IPS-11a (cell line): ENCODE data around the gene MAN2B1.
"Not testable (repeated sequence)": the region's sequence is repeated elsewhere in the genome, so short reads cannot be mapped to it uniquely, and the experiment has no call there.

Experiments used
- H3K4me3 ChIP-seq: one replicate; pipeline ENCODE4 v1.5.1; 2013; ENCODE audit warnings: low read depth, low read length, control low read depth

Gene MAN2B1

GRCh38 chr19:12666265-12667048, at the start of gene MAN2B1, which contains the start of gene WDR83:
Gene MAN2B1, minus strand, starts transcription at chr19:12666742. Its CDS starts 41 bp downstream, at chr19:12666701.
Gene WDR83, plus strand, starts transcription at chr19:12666807. Its CDS starts 2,984 bp downstream, at chr19:12669791.
- peak within 1 kb of the TSS; percentile 71 for H3K4me3 ChIP-seq

DNA sequence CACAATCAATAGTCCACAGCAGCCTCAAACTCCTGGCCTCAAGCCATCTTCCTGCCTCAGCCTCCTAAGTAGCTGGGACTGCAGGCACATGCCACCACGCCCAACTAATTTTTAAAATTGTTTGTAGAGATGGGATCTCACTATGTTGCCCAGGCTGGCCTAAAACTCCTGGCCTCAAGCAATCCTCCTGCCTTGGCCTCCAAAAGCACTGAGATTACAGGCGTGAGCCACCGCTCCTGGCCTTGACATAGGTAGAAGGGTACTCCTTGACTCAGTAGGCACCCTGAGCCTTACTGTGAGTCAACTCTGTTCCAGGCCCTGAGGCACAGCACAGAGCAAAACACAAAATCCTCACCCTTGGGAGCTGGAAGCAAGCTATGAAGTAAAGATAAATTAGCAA, 49.4 kb upstream of the MAN2B1 start:
- no peak overlapping the region for H3K4me3 ChIP-seq

GRCh38 chr19:12715102-12715501, 48.6 kb upstream of the MAN2B1 start:
- no peak overlapping the region for H3K4me3 ChIP-seq

GRCh38 chr19:12713304-12713703, 46.8 kb upstream of the MAN2B1 start:
- not testable (repeated sequence) for H3K4me3 ChIP-seq

- not testable (repeated sequence) for H3K4me3 ChIP-seq
These were observed 45.5 kb upstream of the MAN2B1 start for GRCh38 chr19:12712077-12712476.

- no peak overlapping the region for H3K4me3 ChIP-seq
These were observed 44.6 kb upstream of the MAN2B1 start for GRCh38 chr19:12711187-12711586.

GRCh38 chr19:12708641-12709040, 42.1 kb upstream of the MAN2B1 start:
- no peak overlapping the region for H3K4me3 ChIP-seq

GRCh38 chr19:12706332-12706718, 39.8 kb upstream of the MAN2B1 start:
- no peak overlapping the region for H3K4me3 ChIP-seq

DNA sequence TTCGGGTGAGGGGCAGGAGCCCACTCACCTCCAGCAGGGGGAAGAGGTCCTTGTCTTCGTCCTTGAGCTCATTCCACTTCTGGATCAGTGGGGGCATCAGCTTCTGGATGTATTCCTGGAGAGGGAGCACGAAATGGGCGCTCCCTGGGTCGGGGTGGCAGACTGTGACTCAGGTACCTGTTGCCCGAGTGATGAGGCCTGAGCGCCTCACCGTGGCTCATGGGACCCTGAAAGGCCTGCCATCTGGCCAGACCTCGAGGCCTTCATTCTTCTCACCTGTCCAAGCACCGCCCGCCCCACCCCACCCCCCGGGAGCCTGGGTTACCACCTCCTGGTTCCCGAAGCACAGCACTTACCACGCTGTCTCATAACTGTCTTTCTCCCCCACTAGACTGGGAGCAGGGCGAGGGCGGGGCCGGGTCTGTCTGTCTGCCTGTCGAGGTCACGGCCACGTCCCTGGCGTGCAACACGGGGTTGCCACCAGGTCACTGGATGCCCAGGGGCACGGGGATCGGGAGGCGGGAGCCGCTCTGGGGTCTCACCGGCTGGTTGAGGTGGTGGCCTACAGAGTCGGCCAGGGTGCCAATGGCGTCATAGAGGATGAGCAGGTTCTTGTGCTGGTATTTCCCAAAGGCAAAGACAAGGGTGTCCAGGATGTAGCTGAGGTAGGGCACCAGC, 39.3 kb upstream of the MAN2B1 start:
- no peak overlapping the region for H3K4me3 ChIP-seq

GRCh38 chr19:12705169-12705568, 38.6 kb upstream of the MAN2B1 start:
- H3K4me3 ChIP-seq, result no peak overlapping the region

- H3K4me3 ChIP-seq, result no peak overlapping the region
These were observed 36.5 kb upstream of the MAN2B1 start for GRCh38 chr19:12703046-12703445.

DNA sequence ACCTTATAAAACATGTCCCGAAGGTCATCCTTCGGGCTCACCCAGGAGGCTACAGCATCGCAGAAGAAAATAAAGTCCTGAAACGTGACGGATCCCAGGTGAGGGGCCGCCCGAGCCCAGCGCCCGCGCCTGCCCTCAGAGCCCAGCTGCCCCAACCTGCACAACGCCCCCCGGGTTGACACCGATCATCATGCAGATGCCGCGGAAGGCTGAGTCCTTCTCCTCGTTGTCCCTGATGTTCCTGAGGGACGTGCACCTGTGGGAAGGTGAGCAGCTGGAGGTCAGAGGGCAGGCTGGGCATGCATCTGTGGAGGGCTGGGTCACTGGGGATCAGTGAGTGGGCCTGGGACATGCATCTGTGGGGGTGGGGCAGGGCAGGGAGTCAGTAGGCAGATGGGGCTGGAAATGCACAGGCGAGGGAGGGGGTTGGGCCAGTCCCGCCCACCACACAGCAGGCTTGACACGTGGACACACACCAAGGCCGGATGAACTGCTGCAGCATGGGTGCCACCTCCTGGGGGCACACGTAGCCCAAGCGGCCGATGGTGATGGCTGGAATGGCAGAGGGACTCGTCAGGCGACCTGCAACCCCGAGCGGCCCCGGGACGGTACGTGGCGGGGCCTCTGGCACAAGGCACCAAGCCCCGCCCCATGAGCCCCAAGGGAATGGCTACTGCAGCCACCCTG, 35.2 kb upstream of the MAN2B1 start:
- no peak overlapping the region for H3K4me3 ChIP-seq

DNA sequence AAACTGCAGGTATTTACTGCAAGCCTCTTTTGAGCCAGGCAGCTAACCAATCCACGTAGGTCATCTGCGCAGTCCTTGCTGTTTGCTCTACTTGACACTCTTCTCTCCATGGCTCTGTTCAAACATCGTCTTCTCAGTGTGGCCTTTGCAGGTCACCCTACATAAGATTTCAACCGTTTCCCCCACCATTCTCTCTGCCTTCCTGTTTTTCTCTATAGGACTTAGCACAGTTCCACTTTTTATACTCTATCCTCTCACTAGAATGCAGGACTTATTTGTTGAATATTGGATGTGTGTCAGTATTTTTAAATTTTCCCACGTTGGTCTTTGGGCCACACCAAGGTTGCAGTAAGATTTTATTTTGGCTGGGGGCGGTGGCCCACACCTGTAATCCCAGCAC, 31.6 kb upstream of the MAN2B1 start:
- H3K4me3 ChIP-seq, result no peak overlapping the region

DNA sequence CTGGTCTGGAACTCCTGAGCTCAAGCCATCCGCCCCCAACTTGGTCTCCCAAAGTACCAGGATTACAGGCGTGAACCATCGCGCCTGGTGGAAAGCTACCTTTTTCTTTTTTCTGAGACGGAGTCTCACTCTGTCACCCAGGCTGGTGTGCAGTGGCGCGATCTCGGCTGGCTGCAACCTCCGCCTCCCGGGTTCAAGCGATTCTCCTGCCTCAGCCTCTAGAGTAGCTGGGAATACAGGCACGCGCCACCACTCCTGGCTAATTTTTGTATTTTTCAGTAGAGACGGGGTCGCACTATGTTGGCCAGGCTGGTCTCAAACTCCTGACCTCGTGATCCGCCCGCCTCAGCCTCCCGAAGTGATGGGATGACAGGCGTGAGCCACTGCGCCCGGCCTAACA, 30.9 kb upstream of the MAN2B1 start:
- not testable (repeated sequence) for H3K4me3 ChIP-seq

DNA sequence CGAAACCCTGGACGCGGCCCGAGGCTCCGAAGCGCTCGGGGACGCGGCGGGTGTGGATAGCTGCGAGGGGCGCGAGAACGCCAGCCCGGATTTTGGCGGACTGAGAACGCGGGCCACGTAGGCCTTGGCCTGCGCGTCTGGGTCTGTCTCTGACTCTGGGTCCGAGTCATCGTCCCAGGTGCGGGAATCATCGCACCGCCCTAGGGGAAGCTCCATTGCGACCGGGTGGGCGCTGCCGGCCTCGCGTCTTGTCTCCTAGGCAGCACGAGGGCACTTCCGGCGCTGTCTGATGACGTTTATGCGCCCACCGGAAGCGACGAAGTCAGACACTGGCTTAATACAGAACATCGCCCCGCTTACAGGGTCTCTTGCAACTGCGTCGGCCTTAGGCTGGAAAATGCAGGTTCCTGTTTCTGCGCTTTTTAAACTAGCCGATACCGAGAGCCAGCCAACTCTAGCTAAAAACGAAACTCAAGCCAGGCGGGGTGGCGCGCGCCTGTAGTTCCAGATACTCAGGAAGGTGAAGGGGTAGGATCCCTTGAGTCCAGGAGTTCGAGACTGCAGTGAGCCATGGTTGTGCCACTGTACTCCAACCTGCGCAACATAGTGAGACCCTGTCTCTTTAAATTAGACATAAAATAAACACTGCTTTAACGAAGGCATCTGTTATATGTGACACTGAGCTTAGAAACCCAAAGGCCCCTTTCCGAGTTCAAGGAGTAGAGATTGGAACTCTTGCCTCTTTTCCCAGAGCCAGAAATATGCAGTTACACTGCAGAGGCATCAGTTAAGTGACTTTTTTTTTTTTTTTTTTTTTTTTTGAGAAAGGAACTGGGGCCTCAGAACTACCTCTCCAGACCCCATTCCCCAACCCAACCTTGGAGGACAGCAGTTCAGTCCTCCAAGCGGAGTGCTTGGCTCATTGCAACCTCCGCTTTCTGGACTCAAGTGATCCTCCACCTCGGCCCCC, 30.1 kb upstream of the MAN2B1 start, which contains the start of gene FBXW9:
FBXW9 (minus strand) TSS at position 266 of the 970 bp plus-strand sequence; CDS start at position 216, 50 bp downstream.
- peak within 1 kb of the TSS; percentile 88 for H3K4me3 ChIP-seq

DNA sequence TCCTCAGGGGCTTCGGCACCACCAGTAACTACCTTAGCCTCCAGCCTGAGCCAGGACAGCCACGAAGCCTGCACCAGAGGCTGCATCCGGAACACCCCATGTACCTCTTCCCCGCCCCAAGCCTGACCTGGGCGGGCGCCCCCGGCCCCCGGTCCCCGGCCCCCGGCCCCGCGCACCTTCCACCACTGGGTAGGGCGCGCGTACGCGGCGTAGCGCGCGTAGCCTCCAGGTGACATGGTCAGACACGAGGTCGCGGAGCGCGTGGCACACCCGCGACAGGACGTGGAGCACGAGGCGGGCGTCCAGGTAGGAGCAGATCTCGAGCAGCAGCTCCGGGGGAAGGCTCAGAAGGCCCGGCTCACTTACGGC, 29.4 kb upstream of the MAN2B1 start:
- H3K4me3 ChIP-seq, result peak overlapping the region; percentile 88

- peak overlapping the region; percentile 27 for H3K4me3 ChIP-seq
These were observed 29.0 kb upstream of the MAN2B1 start for GRCh38 chr19:12695514-12695913.

GRCh38 chr19:12695096-12695495, 28.6 kb upstream of the MAN2B1 start:
- H3K4me3 ChIP-seq, result no peak overlapping the region

- H3K4me3 ChIP-seq, result no peak overlapping the region
These were observed 28.1 kb upstream of the MAN2B1 start for GRCh38 chr19:12694641-12695040.

- H3K4me3 ChIP-seq, result no peak overlapping the region
These were observed 26.4 kb upstream of the MAN2B1 start for GRCh38 chr19:12692960-12693359.
